Brain microvascular endothelial cell (primary cell): Measurements from ENCODE around the gene CNIH2.
A peak's percentile ranks its signal among the peaks of the same experiment; 100 is the strongest.

Experiments
- DNase-seq: peaks from one replicate; pipeline ENCODE4 v3.0.0-alpha.2; 2020
- H3K27ac ChIP-seq: fragments of 250-450 bp; sonication (Bioruptor Pico); 2 replicates; pipeline ENCODE4 v1.5.1; 2020; ENCODE audit warnings: mild to moderate bottlenecking, moderate library complexity
- H3K27me3 ChIP-seq: fragments of 250-450 bp; sonication (Bioruptor Pico); replicated peaks from 2 replicates; pipeline ENCODE4 v1.5.1; 2020; ENCODE audit warnings: mild to moderate bottlenecking
- H3K36me3 ChIP-seq: fragments of 250-450 bp; sonication (Bioruptor Pico); replicated peaks from 2 replicates; pipeline ENCODE4 v1.5.1; 2020; ENCODE audit warnings: mild to moderate bottlenecking
- H3K4me3 ChIP-seq: 2 replicates; pipeline ENCODE4 v1.5.1; 2011; ENCODE audit warnings: low read depth, mild to moderate bottlenecking, control low read depth, low read length, moderate library complexity
- in situ Hi-C: cut with HindIII; loops from 2 replicates; pipeline ENCODE4 v1.10.0; 2017; ENCODE audit warnings: low sequenced_read_pairs, low pct_ligation_motif_present
- TF ChIP-seq, protein P1 (sequence below): IDR thresholded peaks from 2 replicates; pipeline ENCODE4 v1.5.1; 2011; ENCODE audit warnings: low read depth, mild to moderate bottlenecking, moderate library complexity, low read length, control low read depth, inconsistent platforms; ENCODE audit errors: missing control alignments

CNIH2 gene

DNA sequence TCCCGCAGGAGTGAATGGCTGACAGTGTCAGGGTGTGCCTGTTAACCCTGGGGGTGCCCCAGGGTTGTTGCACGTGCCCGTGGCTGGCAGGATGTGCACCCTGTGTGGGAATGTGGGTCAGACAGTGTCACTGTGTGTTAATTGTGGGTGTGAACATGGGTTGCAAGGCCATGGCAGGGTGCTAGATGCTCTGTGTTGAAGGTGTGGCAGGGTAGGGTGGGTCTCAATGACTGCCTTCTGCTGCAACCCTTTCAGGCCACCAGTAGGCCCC is 50.0 kb downstream of the CNIH2 start:
- in situ Hi-C loops = no loop called here
- H3K36me3 ChIP-seq = peaks cover 5% of the 10 kb centered on the region
- TF ChIP-seq, protein P1, sequence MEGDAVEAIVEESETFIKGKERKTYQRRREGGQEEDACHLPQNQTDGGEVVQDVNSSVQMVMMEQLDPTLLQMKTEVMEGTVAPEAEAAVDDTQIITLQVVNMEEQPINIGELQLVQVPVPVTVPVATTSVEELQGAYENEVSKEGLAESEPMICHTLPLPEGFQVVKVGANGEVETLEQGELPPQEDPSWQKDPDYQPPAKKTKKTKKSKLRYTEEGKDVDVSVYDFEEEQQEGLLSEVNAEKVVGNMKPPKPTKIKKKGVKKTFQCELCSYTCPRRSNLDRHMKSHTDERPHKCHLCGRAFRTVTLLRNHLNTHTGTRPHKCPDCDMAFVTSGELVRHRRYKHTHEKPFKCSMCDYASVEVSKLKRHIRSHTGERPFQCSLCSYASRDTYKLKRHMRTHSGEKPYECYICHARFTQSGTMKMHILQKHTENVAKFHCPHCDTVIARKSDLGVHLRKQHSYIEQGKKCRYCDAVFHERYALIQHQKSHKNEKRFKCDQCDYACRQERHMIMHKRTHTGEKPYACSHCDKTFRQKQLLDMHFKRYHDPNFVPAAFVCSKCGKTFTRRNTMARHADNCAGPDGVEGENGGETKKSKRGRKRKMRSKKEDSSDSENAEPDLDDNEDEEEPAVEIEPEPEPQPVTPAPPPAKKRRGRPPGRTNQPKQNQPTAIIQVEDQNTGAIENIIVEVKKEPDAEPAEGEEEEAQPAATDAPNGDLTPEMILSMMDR = no peak
- H3K27me3 ChIP-seq = no peaks in the 10 kb centered on the region
- no peak for DNase-seq
- peak overlapping the region; percentile 78 for H3K27ac ChIP-seq
- no peak overlapping the region for H3K4me3 ChIP-seq

DNA sequence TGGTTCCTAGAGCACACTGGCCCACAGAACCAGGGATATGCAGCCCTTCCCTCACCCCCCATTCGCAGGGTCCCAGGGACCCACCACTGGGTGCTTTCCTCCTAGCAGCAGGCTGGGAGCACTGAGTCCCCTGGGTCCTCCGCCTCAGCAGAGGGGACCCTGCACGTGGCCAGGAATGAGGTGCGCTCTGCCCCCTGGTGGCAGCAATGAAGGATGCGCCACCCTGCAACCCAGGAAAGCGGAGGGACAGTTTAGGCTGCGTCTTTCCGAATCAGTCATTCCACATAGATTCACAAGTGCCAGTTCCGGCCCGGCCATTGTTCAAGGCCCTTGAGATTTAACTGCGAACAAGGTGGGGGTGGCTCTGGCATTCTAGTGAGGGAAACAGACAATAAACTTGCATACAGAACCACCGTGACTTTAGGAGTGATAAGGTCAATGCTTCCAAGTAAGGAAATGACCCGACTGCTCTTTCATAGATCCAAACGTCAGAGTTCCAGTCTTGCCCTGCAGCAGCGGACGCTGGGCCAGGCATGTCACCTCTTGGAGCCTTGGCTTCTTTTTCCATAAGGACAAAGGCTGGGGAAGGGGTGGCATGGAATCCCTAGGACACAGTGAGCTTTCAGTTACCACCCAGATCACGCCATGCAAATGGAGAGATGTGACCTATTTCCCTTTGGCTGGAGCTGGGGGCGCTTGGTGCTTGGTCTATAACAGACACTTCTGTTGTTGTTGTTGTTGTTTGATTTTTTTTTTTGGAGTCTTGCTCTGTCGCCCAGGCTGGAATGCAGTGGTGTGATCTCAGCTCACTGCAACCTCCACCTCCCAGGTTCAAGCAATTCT is 50.5 kb downstream of the CNIH2 start:
- Histone ChIP-seq H3K27me3 (no peaks in the 10 kb centered on the region), H3K27ac (peak overlapping the region; percentile 78), H3K36me3 (peaks cover 10% of the 10 kb centered on the region), H3K4me3 (no peak overlapping the region)
- peak; percentile 62 for DNase-seq
- in situ Hi-C loops = no loop called here
- TF ChIP-seq, protein P1 = peak; percentile 95

DNA sequence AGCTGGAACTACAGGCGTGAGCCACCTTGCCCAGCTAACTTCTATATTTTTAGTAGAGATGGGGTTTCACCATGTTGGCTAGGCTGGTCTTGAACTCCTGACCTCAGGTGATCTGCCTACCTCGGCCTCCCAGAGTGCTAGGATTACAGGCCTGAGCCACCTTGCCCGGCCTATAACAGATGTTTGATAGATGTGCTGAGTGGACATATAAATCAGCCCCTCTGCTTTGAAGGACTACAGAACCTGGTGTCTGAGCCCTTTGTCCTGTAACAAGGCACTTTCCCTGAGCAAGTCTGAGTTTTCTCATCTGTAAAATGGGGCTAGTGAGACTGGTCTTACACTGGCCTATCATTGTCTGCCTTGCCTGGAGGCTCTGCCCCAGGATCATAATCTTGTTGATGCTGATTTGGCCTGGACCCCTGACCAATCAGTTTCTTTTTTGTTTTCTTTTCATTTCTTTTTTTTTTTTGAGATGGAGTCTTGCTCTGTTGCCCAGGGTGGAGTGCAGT is 51.2 kb downstream of the CNIH2 start:
- Histone ChIP-seq H3K4me3 (no peak overlapping the region), H3K27ac (no peak overlapping the region), H3K27me3 (no peaks in the 10 kb centered on the region), H3K36me3 (peaks cover 13% of the 10 kb centered on the region)
- in situ Hi-C loops = no loop called here
- TF ChIP-seq, protein P1 = no peak
- no peak for DNase-seq

DNA sequence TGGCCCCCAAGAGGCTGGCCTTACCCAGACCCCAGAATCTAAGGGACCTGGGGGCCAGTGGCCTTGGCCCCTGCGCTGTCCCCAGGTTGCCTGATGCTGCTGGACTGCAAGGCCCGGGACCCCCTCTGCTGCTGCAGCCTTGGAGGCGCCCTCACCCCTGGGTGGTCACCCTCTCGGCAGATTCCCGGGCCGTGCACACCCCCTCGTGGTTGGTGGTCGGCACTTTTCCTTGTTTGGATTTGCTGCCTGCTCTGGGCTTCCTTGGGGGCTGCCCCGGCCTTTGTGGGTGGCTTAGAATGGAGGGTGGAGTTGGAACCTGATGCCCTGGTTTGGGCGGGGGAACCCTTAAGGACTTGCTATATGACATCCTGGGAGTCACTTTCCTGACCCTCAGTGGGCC is 53.0 kb downstream of the CNIH2 start:
- in situ Hi-C loops = no loop called here
- DNase-seq = no peak
- Histone ChIP-seq H3K27ac (no peak overlapping the region), H3K27me3 (no peaks in the 10 kb centered on the region), H3K4me3 (no peak overlapping the region), H3K36me3 (peaks cover 13% of the 10 kb centered on the region)
- TF ChIP-seq, protein P1 = peak; percentile 16

DNA sequence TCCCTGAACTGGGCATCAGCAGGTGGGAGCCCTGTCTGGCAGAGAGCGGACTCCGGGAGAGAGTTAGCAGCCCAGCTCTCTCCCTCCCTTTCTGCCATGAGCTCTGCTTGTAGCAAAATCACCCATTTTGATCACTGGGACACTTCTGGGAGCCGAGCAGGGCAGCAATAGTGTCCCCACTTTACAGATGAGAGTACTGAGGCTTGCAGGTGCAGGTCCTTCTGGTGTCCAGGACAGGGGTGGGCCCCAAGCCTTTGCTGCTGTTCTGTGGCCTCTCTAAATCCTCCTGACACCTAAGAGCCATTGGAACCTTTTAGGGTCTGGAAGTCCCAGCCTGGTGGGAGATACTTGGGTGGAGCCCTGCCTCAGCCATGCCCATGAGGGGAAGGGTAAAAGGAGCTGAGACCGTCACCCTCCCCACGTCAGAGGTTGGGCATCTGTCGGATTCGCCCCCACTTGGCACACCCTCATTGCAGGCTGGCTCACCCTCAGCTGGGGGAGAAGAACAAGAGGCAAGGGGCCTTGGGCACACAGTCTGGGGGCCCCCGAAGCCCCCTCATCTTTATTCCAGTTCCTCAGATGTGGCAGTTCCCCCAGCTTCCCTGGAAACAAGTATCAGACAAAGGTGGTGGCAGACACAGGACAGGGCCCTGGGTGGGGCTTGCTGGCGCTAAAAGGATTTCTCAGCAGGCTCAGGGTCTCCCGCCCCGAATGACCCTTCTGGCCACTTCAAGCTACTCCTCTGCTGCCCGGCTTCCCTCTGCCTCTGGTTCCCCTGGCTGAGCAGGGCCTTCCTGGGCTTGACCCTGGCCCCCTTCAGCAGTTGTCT is 53.8 kb downstream of the CNIH2 start:
- H3K27ac ChIP-seq = no peak overlapping the region
- in situ Hi-C loops = no loop called here
- H3K27me3 ChIP-seq = no peaks in the 10 kb centered on the region
- H3K36me3 ChIP-seq = peaks cover 13% of the 10 kb centered on the region
- no peak for DNase-seq
- H3K4me3 ChIP-seq = no peak overlapping the region
- TF ChIP-seq, protein P1 = no peak
